Spinal cord (tissue), 10 donors: Measurements from ENCODE around the gene LSMEM2. TPM values are rescaled to one million over a fixed set of nuclear protein-coding genes. Genes with fewer than 3 reads are reported as not detected.
A peak's percentile ranks its signal among the peaks of the same experiment; 100 is the strongest.

Experiments used
- DNase-seq, 6 donors: peaks; one replicate each; pipeline versions ENCODE4 v3.0.0 to v3.0.0-alpha.2; 2013 to 2015; ENCODE audit warnings: low spot score in 6 of 6, low read depth in 4 of 6
- H3K27ac ChIP-seq: one replicate; pipeline ENCODE4 v1.5.1; 2013; ENCODE audit warnings: low read depth, low read length, control low read depth
- H3K27me3 ChIP-seq: one replicate; pipeline ENCODE4 v1.6.1; 2013; ENCODE audit warnings: low read length; ENCODE audit not compliant: control insufficient read depth, insufficient read depth
- H3K36me3 ChIP-seq: one replicate; pipeline ENCODE4 v1.6.1; 2013; ENCODE audit warnings: low read length; ENCODE audit not compliant: control insufficient read depth, insufficient read depth
- H3K4me1 ChIP-seq: one replicate; pipeline ENCODE4 v1.6.1; 2013; ENCODE audit warnings: low read length; ENCODE audit not compliant: control insufficient read depth, insufficient read depth
- H3K4me3 ChIP-seq: one replicate; pipeline ENCODE4 v1.5.1; 2013; ENCODE audit warnings: low read depth, low read length, control low read depth
- H3K9me3 ChIP-seq: one replicate; pipeline ENCODE4 v1.6.1; 2013; ENCODE audit warnings: low read length; ENCODE audit not compliant: control insufficient read depth, insufficient read depth
- WGBS: methylation state at CpG from one replicate; pipeline ENCODE4 v1.1.5; 2013; ENCODE audit warnings: missing lambda C conversion rate; ENCODE audit not compliant: insufficient coverage; 5-methylcytosine and 5-hydroxymethylcytosine counted together
- polyA plus RNA-seq, 2 donors: library from polyadenylated mRNA; unstranded; fragments of 120-200 nt; gene quantifications; one replicate each; pipeline ENCODE4 v1.2.1, GENCODE V29; 2013; ENCODE audit not compliant: insufficient read length in 2 of 2
- total RNA-seq, 2 donors: library from RNA; depleted of rRNA in 1 of 2; stranded (reverse); fragments of 120-200 nt in 1 of 2; fragments of >200 nt in 1 of 2; gene quantifications; one replicate each; pipeline versions ENCODE4 v1.2.3 to v1.2.4, GENCODE V29; 2013 to 2014
- donor health status: healthy.

Gene LSMEM2
- total and polyA plus RNA-seq, 4 donors: 0.43 to 1.1 (median 0.44) TPM; not detected in 1

GRCh38 chr3:50295553-50296431 is 16.9 kb downstream of the LSMEM2 start:
- H3K27ac ChIP-seq: no peak overlapping the region
- H3K9me3 ChIP-seq: no peaks in the 10 kb centered on the region
- DNase-seq: no peak
- peaks cover 56% of the 10 kb centered on the region for H3K4me1 ChIP-seq
- H3K36me3 ChIP-seq: peaks cover 30% of the 10 kb centered on the region
- no peaks in the 10 kb centered on the region for H3K27me3 ChIP-seq
- 86% methylated on average over 5 of the region's 8 CpGs for WGBS
- H3K4me3 ChIP-seq: no peak overlapping the region

GRCh38 chr3:50296721-50297383 is 18.0 kb downstream of the LSMEM2 start:
- Histone ChIP-seq H3K4me3 (no peak overlapping the region), H3K27me3 (no peaks in the 10 kb centered on the region), H3K4me1 (peaks cover 51% of the 10 kb centered on the region), H3K9me3 (no peaks in the 10 kb centered on the region), H3K27ac (no peak overlapping the region), H3K36me3 (peaks cover 32% of the 10 kb centered on the region)
- WGBS: 97% methylated on average over 18 of the region's 18 CpGs
- DNase-seq: no peak

- Histone ChIP-seq H3K27ac (no peak overlapping the region), H3K4me1 (peaks cover 54% of the 10 kb centered on the region), H3K27me3 (no peaks in the 10 kb centered on the region), H3K36me3 (peaks cover 38% of the 10 kb centered on the region), H3K4me3 (no peak overlapping the region), H3K9me3 (no peaks in the 10 kb centered on the region)
- no peak for DNase-seq
- 96% methylated on average over 2 of the region's 2 CpGs for WGBS
Observed at GRCh38 chr3:50297384-50297775, 18.5 kb downstream of the LSMEM2 start.

DNA sequence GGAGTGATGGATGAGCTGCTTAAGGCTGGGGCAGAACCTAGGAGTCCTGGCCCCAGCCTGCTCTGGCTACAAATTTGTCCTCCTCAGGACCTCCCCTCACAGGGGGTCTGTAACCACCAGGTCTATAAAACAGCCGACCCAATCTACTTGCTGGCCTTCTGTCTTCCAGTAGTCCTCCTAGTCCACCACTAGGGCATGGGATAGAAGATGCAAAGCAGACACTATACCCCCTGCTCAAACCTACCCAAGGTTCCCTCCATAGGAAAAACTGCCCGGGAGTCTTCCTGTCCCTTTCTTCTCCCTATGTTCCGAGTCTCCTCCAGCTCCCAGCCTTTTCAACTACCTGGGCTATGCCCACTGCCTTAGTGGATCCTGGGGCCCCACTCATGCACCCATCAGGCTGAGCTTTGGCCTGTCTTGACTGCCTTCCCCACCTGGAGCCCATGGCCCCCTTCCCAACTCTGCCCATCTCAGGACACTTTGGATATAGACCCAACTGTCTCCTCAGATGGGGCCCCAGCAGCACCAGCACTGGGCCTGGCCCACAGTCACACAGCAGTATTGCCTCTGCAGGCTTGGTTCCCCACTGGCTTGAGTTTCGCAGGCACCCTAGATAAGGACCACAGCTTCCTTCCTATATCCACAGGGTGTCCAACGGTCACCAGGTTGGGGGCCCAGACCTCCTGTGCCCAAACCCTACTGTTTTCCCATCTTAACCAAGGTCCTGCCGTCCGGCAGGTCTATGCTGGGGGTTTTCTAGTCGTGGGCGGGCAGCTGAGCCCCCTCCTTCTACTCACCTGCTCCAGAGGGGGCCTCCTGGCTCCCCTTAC is 19.2 kb downstream of the LSMEM2 start:
- Histone ChIP-seq H3K9me3 (no peaks in the 10 kb centered on the region), H3K27ac (peak overlapping the region; percentile 97), H3K27me3 (no peaks in the 10 kb centered on the region), H3K36me3 (peaks cover 42% of the 10 kb centered on the region), H3K4me3 (peak overlapping the region; percentile 83), H3K4me1 (peaks cover 54% of the 10 kb centered on the region)
- 46% methylated on average over 9 of the region's 9 CpGs for WGBS
- no peak for DNase-seq

GRCh38 chr3:50298836-50299637 is 20.1 kb downstream of the LSMEM2 start, which contains the start of the genes HYAL3 and NAA80:
Gene HYAL3, minus strand, starts transcription at chr3:50299405. Its CDS starts 3,803 bp downstream, at chr3:50295602.
Gene NAA80, minus strand, starts transcription at chr3:50299405. Its CDS starts 1,942 bp downstream, at chr3:50297463.
- H3K36me3 ChIP-seq: peaks cover 42% of the 10 kb centered on the region
- under 1% methylated on average over 60 of the region's 61 CpGs for WGBS
- peaks cover 59% of the 10 kb centered on the region for H3K4me1 ChIP-seq
- H3K27me3 ChIP-seq: no peaks in the 10 kb centered on the region
- H3K27ac ChIP-seq: peak within 1 kb of the TSS; percentile 97
- H3K4me3 ChIP-seq: peak within 1 kb of the TSS; percentile 83
- no peaks in the 10 kb centered on the region for H3K9me3 ChIP-seq
- peak; percentile 96 to 100 (median 100) for DNase-seq

- Histone ChIP-seq H3K27ac (peak overlapping the region; percentile 97), H3K4me3 (peak overlapping the region; percentile 83), H3K9me3 (no peaks in the 10 kb centered on the region), H3K4me1 (peaks cover 59% of the 10 kb centered on the region), H3K27me3 (no peaks in the 10 kb centered on the region), H3K36me3 (peaks cover 42% of the 10 kb centered on the region)
- WGBS: 0% methylated on average over 12 of the region's 12 CpGs
- DNase-seq: no peak
Observed at GRCh38 chr3:50299638-50299928, 20.7 kb downstream of the LSMEM2 start.

GRCh38 chr3:50299929-50300680 is 21.2 kb downstream of the LSMEM2 start:
- H3K4me1 ChIP-seq: peaks cover 59% of the 10 kb centered on the region

DNA sequence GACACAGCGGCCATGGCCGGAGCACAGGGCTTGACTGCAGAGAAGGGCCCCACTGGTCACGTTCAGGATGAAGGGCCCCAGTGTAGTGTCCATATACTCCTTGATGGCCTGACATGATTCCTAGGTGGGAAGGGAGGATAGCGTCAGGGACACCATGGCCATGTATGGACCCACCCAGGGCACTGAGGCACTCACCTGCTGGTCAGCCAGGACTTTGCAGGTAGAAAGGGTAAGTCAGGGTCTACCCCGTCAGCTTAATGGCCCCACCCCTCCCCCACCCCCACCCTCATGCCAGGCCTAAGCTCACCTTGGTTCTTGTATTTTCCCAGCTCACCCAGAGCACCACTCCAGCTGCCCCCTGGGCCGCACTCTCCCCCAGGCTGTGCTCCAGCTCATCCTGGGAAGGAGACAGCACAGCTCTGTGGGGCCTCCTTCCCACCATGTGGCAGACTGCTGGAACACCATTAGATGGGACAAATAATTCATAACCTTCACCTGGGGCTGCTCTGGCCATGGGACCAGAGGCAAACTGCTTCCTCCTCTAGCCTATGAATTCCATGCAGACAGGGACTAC is 21.9 kb downstream of the LSMEM2 start:
- Histone ChIP-seq H3K9me3 (no peaks in the 10 kb centered on the region), H3K27ac (peak overlapping the region; percentile 97), H3K4me1 (peaks cover 59% of the 10 kb centered on the region), H3K27me3 (no peaks in the 10 kb centered on the region), H3K4me3 (no peak overlapping the region), H3K36me3 (peaks cover 30% of the 10 kb centered on the region)
- DNase-seq: no peak
- WGBS: 73% methylated on average over 6 of the region's 6 CpGs

More at GRCh38 chr3:50299929-50300680, 21.2 kb downstream of the LSMEM2 start:
- Histone ChIP-seq H3K27me3 (no peaks in the 10 kb centered on the region), H3K9me3 (no peaks in the 10 kb centered on the region), H3K4me3 (peak overlapping the region; percentile 83), H3K27ac (peak overlapping the region; percentile 97), H3K36me3 (peaks cover 37% of the 10 kb centered on the region)
- 29% methylated on average over 11 of the region's 12 CpGs for WGBS
- peak in 5 of 6 donors; percentile 27 to 85 (median 43) for DNase-seq
